ENCODE measurements around the gene PAH. TPM values are rescaled to one million over a fixed set of nuclear protein-coding genes. Genes with fewer than 3 reads are reported as not detected.

Gene PAH
- total and polyA plus RNA-seq, 2 of the 13 experiments (the other 11 are each of a cell fraction or from before 2014, with no cell fraction given): 192 to 451 TPM

DNA sequence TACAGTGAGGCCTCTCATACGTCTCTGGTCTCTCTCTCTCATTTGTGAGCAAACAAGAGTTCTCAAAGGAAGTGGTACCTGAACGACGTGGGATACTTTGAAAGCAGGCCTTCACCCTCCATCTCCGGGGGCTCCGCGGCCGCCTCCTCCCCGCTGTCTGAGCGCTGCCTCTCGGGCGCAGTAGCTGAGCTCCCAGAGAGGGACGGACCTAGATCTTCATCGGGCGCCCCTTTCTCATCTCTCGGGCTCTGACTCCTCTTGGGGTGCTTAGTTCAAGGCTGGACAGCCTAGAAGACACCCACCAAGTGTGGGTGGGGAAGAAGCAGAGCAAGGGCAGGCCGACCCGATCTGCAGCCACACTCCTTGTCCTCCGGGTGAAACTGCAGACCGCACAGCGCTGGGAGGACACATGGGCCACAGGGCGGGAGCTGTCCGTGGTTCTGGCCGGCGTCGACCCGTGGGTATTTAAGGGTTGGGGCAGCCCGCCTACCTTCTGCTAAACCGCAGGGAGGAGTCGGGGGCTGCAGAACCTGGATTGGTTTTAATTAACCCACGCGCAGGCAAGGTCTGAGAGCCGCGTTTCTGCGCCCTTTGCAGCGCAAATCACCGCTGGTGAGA, 92.7 kb downstream of the PAH start (continued):
- TF ChIP-seq, protein P1, sequence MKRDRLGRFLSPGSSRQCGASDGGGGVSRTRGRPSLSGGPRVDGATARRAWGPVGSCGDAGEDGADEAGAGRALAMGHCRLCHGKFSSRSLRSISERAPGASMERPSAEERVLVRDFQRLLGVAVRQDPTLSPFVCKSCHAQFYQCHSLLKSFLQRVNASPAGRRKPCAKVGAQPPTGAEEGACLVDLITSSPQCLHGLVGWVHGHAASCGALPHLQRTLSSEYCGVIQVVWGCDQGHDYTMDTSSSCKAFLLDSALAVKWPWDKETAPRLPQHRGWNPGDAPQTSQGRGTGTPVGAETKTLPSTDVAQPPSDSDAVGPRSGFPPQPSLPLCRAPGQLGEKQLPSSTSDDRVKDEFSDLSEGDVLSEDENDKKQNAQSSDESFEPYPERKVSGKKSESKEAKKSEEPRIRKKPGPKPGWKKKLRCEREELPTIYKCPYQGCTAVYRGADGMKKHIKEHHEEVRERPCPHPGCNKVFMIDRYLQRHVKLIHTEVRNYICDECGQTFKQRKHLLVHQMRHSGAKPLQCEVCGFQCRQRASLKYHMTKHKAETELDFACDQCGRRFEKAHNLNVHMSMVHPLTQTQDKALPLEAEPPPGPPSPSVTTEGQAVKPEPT (CRISPR knock-in tag; IDR thresholded peaks at IDR 0.05; ENCODE audit: low read depth): no peak
- TF ChIP-seq ZNF331 (CRISPR knock-in tag; IDR thresholded peaks at IDR 0.05) (peak; percentile 84), ZSCAN30 (CRISPR knock-in tag; IDR thresholded peaks at IDR 0.05) (no peak), CCDC6 (CRISPR knock-in tag; IDR thresholded peaks at IDR 0.05) (peak; percentile 72; the same call in 1 of the 2 replicates), SRY (CRISPR knock-in tag; IDR thresholded peaks at IDR 0.05) (peak; percentile 94), ZNF891 (CRISPR knock-in tag; IDR thresholded peaks at IDR 0.05) (0 out of 2 replicates have a peak, but pooled peaks have one; percentile 58), DNMT3B (CRISPR knock-in tag; conservative IDR thresholded peaks at IDR 0.05) (0 out of 2 replicates have a peak, but pooled peaks have one; percentile 32), ATF7-NPFF (CRISPR knock-in tag; IDR thresholded peaks at IDR 0.05; ENCODE audit: low read depth) (peak; percentile 50; the same call in 1 of the 2 replicates), CAMTA2 (CRISPR knock-in tag; IDR thresholded peaks at IDR 0.05; ENCODE audit: borderline replicate concordance) (peak; percentile 36; the same call in 1 of the 2 replicates), SP4 (CRISPR knock-in tag; IDR thresholded peaks at IDR 0.05) (0 out of 2 replicates have a peak, but pooled peaks have one; percentile 54)
- TF ChIP-seq, protein P2, sequence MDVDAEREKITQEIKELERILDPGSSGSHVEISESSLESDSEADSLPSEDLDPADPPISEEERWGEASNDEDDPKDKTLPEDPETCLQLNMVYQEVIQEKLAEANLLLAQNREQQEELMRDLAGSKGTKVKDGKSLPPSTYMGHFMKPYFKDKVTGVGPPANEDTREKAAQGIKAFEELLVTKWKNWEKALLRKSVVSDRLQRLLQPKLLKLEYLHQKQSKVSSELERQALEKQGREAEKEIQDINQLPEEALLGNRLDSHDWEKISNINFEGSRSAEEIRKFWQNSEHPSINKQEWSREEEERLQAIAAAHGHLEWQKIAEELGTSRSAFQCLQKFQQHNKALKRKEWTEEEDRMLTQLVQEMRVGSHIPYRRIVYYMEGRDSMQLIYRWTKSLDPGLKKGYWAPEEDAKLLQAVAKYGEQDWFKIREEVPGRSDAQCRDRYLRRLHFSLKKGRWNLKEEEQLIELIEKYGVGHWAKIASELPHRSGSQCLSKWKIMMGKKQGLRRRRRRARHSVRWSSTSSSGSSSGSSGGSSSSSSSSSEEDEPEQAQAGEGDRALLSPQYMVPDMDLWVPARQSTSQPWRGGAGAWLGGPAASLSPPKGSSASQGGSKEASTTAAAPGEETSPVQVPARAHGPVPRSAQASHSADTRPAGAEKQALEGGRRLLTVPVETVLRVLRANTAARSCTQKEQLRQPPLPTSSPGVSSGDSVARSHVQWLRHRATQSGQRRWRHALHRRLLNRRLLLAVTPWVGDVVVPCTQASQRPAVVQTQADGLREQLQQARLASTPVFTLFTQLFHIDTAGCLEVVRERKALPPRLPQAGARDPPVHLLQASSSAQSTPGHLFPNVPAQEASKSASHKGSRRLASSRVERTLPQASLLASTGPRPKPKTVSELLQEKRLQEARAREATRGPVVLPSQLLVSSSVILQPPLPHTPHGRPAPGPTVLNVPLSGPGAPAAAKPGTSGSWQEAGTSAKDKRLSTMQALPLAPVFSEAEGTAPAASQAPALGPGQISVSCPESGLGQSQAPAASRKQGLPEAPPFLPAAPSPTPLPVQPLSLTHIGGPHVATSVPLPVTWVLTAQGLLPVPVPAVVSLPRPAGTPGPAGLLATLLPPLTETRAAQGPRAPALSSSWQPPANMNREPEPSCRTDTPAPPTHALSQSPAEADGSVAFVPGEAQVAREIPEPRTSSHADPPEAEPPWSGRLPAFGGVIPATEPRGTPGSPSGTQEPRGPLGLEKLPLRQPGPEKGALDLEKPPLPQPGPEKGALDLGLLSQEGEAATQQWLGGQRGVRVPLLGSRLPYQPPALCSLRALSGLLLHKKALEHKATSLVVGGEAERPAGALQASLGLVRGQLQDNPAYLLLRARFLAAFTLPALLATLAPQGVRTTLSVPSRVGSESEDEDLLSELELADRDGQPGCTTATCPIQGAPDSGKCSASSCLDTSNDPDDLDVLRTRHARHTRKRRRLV (CRISPR knock-in tag; IDR thresholded peaks at IDR 0.05): peak; percentile 42; the same call in 1 of the 2 replicates
- TF ChIP-seq, protein P3, sequence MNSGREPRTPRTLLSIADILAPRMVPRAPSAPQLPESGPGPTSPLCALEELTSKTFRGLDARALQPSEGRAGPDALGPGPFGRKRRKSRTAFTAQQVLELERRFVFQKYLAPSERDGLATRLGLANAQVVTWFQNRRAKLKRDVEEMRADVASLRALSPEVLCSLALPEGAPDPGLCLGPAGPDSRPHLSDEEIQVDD (CRISPR knock-in tag; IDR thresholded peaks at IDR 0.05; ENCODE audit: borderline replicate concordance): 0 out of 2 replicates have a peak, but pooled peaks have one; percentile 39
- TF ChIP-seq, protein P4, sequence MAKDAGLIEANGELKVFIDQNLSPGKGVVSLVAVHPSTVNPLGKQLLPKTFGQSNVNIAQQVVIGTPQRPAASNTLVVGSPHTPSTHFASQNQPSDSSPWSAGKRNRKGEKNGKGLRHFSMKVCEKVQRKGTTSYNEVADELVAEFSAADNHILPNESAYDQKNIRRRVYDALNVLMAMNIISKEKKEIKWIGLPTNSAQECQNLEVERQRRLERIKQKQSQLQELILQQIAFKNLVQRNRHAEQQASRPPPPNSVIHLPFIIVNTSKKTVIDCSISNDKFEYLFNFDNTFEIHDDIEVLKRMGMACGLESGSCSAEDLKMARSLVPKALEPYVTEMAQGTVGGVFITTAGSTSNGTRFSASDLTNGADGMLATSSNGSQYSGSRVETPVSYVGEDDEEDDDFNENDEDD (CRISPR knock-in tag; IDR thresholded peaks at IDR 0.05; ENCODE audit: borderline replicate concordance): peak; percentile 39; the same call in 1 of the 2 replicates
- TF ChIP-seq, protein P5, sequence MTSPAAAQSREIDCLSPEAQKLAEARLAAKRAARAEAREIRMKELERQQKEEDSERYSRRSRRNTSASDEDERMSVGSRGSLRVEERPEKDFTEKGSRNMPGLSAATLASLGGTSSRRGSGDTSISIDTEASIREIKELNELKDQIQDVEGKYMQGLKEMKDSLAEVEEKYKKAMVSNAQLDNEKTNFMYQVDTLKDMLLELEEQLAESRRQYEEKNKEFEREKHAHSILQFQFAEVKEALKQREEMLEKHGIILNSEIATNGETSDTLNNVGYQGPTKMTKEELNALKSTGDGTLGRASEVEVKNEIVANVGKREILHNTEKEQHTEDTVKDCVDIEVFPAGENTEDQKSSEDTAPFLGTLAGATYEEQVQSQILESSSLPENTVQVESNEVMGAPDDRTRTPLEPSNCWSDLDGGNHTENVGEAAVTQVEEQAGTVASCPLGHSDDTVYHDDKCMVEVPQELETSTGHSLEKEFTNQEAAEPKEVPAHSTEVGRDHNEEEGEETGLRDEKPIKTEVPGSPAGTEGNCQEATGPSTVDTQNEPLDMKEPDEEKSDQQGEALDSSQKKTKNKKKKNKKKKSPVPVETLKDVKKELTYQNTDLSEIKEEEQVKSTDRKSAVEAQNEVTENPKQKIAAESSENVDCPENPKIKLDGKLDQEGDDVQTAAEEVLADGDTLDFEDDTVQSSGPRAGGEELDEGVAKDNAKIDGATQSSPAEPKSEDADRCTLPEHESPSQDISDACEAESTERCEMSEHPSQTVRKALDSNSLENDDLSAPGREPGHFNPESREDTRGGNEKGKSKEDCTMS (CRISPR knock-in tag; conservative IDR thresholded peaks at IDR 0.05): peak; percentile 85; the same call in 1 of the 2 replicates

Measured in HepG2 (cell line).